Breast epithelium (tissue), 3 donors: Measurements from ENCODE around the gene LRRC15.

ENCODE experiments used
- POLR2A ChIP-seq: fragments of 450-650 bp; IDR thresholded peaks from one replicate; pipeline ENCODE4 v1.6.1; 2016; ENCODE audit warnings: antibody characterized with exemption, mild to moderate bottlenecking, moderate library complexity
- POLR2AphosphoS5 ChIP-seq, 3 donors: sonication (generic); formaldehyde crosslinking; IDR thresholded peaks; one replicate each; pipeline ENCODE4 v1.6.1; 2017; ENCODE audit warnings: antibody characterized with exemption in 3 of 3
- TF ChIP-seq, protein P1 (sequence below), 3 donors: fragments of 450-650 bp; IDR thresholded peaks; one replicate each; pipeline ENCODE4 v1.5.1; 2016 to 2017; ENCODE audit warnings: antibody characterized with exemption in 3 of 3, mild to moderate bottlenecking in 3 of 3, moderate library complexity in 3 of 3

GRCh38 chr3:194333981-194334320 is 35.6 kb downstream of the LRRC15 start:
- TF ChIP-seq, protein P1, sequence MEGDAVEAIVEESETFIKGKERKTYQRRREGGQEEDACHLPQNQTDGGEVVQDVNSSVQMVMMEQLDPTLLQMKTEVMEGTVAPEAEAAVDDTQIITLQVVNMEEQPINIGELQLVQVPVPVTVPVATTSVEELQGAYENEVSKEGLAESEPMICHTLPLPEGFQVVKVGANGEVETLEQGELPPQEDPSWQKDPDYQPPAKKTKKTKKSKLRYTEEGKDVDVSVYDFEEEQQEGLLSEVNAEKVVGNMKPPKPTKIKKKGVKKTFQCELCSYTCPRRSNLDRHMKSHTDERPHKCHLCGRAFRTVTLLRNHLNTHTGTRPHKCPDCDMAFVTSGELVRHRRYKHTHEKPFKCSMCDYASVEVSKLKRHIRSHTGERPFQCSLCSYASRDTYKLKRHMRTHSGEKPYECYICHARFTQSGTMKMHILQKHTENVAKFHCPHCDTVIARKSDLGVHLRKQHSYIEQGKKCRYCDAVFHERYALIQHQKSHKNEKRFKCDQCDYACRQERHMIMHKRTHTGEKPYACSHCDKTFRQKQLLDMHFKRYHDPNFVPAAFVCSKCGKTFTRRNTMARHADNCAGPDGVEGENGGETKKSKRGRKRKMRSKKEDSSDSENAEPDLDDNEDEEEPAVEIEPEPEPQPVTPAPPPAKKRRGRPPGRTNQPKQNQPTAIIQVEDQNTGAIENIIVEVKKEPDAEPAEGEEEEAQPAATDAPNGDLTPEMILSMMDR (IDR thresholded peaks at IDR 0.05), result no peak
- TF ChIP-seq POLR2A (no peak), POLR2AphosphoS5 (IDR thresholded peaks at IDR 0.05) (no peak)
